Activated CD4-positive, alpha-beta T cell treated with anti-CD3 and anti-CD28 coated beads, Interleukin-2, Interleukin-4, amounts not matched to agents 100 ng/mL and 50 ng/mL, durations not matched to agents 16 hours and 8 hours (primary cell): Measurements from ENCODE around the gene CTDP1.
"Not testable (repeated sequence)": the region's sequence is repeated elsewhere in the genome, so short reads cannot be mapped to it uniquely, and the experiment has no call there.

ENCODE experiments used
- DNase-seq: peaks from one replicate; pipeline ENCODE4 v3.0.0-alpha.2; 2020; ENCODE audit warnings: low spot score

Gene CTDP1

GRCh38 chr18:79724299-79725080 is 44.9 kb downstream of the CTDP1 start:
- no peak for DNase-seq

GRCh38 chr18:79725486-79725885 is 45.9 kb downstream of the CTDP1 start:
- no peak for DNase-seq

- no peak for DNase-seq
Observed at GRCh38 chr18:79726721-79727120, 47.1 kb downstream of the CTDP1 start.

- DNase-seq, result no peak
Observed at GRCh38 chr18:79727211-79727610, 47.6 kb downstream of the CTDP1 start.

DNA sequence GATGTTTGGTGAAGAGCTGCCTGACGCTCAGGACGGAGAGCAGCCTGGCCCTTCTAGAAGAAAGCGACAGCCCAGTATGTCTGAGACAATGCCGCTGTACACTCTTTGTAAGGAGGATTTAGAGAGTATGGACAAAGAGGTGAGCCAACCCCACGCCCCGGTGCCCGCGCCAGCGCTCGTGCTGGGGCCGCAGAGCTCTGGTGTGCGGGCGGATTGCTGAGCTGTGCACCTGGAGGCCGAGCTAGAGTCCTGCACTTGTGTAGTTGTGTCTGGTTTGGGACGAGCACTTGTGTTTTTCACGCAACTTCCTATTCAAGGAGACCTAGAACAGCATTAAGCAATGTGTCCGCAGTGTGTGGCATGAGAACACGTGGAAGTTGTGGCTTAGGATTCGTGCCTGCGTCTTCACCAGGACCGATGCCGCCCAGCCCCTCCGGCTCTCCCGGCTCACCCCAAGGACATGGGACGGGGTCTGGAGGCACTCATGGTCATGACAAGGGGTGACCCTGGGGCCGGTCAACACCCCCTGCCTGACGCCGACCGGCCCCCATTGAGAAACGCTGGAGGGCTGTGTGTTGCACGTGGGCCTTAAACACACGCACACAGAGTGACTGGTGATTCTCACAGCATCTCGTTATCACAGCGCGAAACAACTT is 49.5 kb downstream of the CTDP1 start:
- DNase-seq, result no peak

- DNase-seq, result no peak
Observed at GRCh38 chr18:79729611-79730010, 50.0 kb downstream of the CTDP1 start.

DNA sequence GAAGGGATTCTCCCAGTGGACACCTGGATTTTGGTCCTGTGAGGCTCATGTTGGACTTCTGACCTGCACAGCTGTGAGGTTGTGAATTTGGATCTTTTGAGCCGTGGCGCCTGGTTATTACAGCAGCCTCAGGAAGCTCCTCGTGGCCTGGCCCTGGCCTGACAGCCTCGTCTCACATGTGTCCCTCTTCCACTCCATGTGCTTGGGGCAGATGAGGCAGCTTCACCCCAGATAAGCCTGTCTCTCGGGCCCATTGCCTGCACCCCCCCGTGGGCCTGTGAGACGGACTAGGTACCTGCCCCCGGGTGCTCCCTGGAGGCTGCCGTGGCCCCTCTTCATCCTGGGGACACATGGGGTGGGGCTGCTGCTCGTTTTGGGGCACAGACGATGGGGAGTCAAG is 51.2 kb downstream of the CTDP1 start:
- DNase-seq, result no peak

GRCh38 chr18:79731881-79732720 is 52.5 kb downstream of the CTDP1 start:
- DNase-seq, result not testable (repeated sequence)

GRCh38 chr18:79732721-79733025 is 53.1 kb downstream of the CTDP1 start:
- no peak for DNase-seq

GRCh38 chr18:79733135-79733701 is 53.6 kb downstream of the CTDP1 start:
- no peak for DNase-seq

- DNase-seq, result no peak
Observed at GRCh38 chr18:79733986-79734770, 54.6 kb downstream of the CTDP1 start.

DNA sequence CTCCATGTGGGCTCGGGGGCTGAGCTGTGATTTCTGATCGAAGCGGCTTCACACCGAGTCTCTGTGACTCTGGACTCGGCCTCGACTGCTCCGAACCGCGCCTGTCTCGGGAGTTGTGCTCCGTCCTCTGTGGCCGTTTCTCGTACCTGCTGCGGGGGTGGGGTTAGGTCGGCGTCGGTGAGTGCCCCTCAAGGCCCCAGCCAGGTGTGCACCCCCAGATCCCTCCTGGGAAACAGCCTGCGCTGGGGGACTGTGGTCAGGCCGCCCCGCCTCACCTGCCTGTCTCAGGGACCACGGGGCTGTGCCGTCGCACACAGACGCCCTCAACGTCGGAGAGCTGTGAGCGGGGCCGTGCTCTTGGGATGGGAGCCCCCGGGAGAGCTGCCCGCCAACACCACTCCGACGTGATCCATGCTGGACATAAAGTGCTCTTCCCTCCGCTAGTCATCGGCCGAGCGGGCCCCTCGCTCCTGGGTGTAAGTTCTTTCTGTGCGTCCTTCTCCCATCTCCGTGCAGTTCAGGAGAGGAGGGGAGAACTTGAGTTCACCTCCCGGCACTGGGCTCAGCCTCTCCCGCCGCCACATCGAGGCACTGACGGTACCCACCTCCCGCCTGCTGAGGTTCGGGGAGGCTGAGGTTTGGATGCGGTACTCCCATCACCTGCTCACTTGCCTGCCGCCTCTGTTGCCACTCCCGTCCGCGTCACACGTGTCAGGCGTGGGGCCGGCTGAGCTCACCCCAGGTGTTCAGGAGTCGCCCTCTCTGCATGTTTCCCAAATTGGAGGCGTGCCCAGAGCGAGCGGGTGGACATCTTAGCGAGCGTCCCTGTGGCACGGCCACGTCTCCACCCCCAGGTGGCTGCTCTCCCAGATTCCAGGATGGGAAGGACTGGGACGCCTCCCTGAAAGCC is 55.7 kb downstream of the CTDP1 start:
- no peak for DNase-seq

DNA sequence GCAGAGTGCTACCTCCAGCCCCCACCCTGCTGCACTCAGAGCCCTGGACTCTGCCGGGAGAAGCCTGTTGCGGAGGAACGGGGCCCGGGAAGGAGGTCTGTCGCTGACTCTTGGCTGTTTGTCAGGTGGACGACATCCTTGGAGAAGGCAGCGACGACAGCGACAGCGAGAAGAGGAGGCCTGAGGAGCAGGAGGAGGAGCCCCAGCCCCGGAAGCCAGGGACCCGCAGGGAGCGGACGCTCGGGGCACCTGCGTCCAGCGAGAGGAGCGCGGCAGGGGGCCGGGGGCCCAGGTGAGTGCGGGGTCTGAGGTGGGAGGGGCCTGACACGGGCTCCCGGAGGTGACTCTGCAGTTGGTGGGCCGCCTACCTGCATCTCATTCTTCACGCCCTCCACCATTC is 56.6 kb downstream of the CTDP1 start:
- no peak for DNase-seq

- no peak for DNase-seq
Observed at GRCh38 chr18:79736846-79737245, 57.2 kb downstream of the CTDP1 start.

DNA sequence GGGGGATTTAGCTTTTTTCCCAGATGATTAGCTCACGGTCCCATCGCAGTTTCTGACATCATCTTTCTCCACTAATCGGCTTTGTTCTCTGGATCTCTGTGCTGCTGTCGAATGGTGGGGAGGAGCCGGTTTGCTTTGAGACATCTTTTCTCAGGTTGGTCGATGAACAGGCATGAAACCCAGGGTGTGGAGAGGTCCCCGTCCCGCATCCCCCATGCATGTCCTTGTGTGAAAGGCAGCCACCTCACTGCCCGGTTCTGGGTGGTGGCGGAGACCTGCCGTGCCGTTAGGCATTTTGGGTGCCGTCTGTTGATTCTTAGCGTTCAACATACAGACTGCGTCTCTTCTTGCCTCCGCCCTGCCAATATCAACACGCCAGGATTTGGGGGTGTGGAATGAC is 57.8 kb downstream of the CTDP1 start:
- no peak for DNase-seq

- DNase-seq, result no peak
Observed at GRCh38 chr18:79738041-79738461, 58.4 kb downstream of the CTDP1 start.

DNA sequence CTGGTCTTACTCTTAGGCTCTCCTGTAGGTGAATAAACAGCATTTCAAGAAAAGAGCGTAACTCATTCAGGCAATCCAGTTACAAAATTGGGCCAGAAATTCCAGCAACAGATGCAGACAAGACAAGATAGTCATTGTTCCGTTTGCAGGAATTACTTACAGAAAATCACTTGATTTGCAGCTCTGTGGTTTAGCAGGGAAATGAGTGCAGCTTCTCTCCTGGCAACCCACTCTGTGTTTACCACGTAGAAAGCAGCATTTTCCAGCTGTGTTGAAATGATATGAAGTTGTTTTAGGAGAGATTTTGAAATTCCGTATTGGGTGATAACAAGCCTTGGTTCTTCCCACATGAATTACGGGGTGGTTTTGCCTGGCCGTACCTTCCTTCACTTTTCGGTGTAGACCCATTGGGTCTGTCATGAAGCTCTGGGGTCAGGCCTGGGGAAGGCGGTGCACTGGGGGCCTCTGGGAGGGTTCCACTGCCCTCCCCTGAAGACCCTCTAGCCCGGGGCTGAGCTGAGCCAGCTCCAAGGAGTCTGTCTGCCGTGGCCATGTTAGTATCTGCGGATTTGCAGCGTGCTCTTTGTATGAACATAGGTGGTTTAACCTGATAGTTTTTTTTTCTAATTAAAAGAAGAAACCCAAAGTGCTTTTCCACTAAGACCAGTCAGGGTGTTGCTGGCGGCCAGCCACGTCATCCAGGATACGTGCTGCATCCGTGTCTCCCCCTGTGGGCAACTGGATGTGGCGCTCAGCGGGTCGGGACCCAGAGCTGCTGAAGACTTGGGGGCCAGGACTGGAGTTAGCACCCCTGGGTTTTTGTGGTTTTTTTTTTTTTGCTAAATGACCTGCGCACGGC is 59.2 kb downstream of the CTDP1 start:
- DNase-seq, result no peak

DNA sequence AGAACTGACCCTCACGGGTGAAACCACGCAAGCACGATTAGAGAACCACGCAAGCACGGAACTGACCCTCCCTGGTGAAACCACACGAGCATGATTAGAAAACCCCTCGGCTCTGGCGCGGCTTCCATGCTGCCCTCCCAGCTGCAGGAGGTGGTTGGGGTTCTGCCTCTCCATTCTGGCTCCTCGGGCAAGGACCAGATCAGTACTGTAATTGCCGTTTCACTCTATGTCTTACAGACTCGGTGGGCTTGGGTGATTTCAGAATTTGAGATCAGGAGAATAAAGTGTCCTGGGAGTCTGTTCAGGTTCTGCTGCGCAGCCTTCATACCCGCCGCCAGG is 59.8 kb downstream of the CTDP1 start:
- no peak for DNase-seq

- not testable (repeated sequence) for DNase-seq
Observed at GRCh38 chr18:79740047-79740446, 60.4 kb downstream of the CTDP1 start.
